ACC112 (cell line): ENCODE data around the gene MYH15.
A peak's percentile ranks its signal among the peaks of the same experiment; 100 is the strongest.

Source experiments
- H2AFZ ChIP-seq: fragments of 200-600 bp; sonication (generic); one replicate; pipeline ENCODE4 v1.6.0; 2017; ENCODE audit warnings: antibody characterized with exemption, low read length; ENCODE audit not compliant: unreplicated experiment
- H3K27ac ChIP-seq: fragments of 200-600 bp; sonication (generic); 2 replicates; pipeline ENCODE4 v1.5.1; 2014; ENCODE audit warnings: low read depth, mild to moderate bottlenecking, antibody characterized with exemption, low read length, moderate library complexity
- H3K27me3 ChIP-seq: fragments of 200-600 bp; sonication (generic); 2 replicates; pipeline ENCODE4 v1.6.1; 2014; ENCODE audit warnings: mild to moderate bottlenecking, antibody characterized with exemption, low read length, moderate library complexity, mixed read lengths; ENCODE audit not compliant: insufficient read depth
- H3K36me3 ChIP-seq: fragments of 200-600 bp; sonication (generic); 2 replicates; pipeline ENCODE4 v1.6.1; 2016; ENCODE audit warnings: mild to moderate bottlenecking, antibody characterized with exemption, low read length, moderate library complexity, mixed read lengths; ENCODE audit not compliant: insufficient read depth
- H3K4me1 ChIP-seq: fragments of 200-600 bp; sonication (generic); one replicate; pipeline ENCODE4 v1.6.1; 2016; ENCODE audit warnings: low read length, mixed read lengths; ENCODE audit not compliant: insufficient read depth, unreplicated experiment, control insufficient read depth
- H3K4me3 ChIP-seq: fragments of 200-600 bp; sonication (generic); 2 replicates; pipeline ENCODE4 v1.5.1; 2014; ENCODE audit warnings: mild to moderate bottlenecking, low read depth, low read length
- H3K79me2 ChIP-seq: fragments of 200-600 bp; sonication (generic); one replicate; pipeline ENCODE4 v1.6.0; 2016; ENCODE audit warnings: low read length; ENCODE audit not compliant: control insufficient read depth, unreplicated experiment, insufficient read depth

The MYH15 gene

DNA sequence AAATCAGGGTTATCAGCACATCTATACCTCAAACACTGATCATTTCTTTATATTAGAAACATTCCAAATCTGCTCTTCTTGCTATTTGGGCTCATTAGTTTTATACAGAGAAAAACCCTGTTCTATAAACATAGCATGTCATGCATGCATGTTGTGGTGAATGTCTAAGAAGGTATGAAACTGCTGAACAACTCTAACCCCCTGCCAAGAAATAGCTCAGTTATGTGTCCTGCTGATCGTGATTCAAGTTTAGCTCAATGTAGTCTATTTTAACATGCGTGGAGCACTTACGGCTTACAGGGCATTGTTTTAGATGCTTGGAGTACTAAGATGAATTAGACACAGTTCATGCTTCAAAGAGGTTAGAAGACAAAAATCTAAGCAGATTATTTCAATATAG, 35.8 kb downstream of the MYH15 start:
- Histone ChIP-seq H2AFZ (no peak overlapping the region), H3K4me1 (peaks cover 33% of the 10 kb centered on the region), H3K36me3 (no peaks in the 10 kb centered on the region), H3K4me3 (no peak overlapping the region), H3K79me2 (no peaks in the 10 kb centered on the region), H3K27ac (no peak overlapping the region), H3K27me3 (no peaks in the 10 kb centered on the region)

DNA sequence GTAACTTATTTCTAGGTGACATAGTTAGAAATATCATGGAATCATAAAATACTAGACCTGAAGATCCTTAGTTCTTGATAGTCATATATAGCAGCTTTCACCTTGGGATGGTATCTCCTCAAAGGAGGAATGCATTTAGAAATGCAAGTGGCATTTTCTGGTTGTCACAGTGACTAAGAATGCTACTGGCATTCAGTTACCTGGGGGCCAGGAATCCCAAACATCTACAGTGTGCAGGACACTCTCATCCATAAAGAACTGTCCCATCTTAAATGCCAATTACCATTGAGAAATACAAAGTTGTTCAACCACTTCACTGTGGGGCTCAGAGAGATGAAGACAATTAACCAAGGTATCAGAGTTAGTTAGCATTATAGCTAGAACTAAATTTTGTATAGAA, 36.7 kb downstream of the MYH15 start:
- H2AFZ ChIP-seq: no peak overlapping the region
- no peak overlapping the region for H3K4me3 ChIP-seq
- H3K4me1 ChIP-seq: peaks cover 33% of the 10 kb centered on the region
- no peaks in the 10 kb centered on the region for H3K79me2 ChIP-seq
- no peak overlapping the region for H3K27ac ChIP-seq
- H3K27me3 ChIP-seq: no peaks in the 10 kb centered on the region
- no peaks in the 10 kb centered on the region for H3K36me3 ChIP-seq

DNA sequence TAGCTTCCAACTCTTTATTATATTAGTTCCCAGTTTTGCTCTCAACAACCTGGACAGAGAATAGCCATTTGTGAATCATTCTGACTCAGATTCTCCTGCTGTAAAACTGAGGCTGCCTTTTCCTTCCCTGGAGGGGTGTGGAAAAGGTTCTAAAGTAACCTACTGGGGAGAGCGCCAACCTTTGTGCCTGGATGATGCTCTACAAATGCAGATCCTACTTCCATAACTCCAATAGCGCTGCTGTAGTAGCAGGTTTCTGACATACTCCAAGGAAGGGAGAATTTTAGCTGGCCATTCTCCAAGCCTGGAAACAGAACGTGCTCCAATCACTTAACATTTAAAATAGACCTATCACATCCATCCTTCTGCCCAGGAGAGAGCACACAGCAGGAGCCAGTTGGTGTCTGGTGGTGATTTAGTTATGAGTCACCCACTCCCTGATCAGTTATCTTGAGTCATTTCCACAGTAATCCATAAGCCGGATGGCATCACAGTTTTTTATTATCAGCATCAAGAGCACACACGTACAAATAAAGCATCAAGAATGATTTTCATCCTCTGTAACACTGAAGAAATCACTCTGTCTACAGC, 38.3 kb downstream of the MYH15 start:
- no peaks in the 10 kb centered on the region for H3K36me3 ChIP-seq
- H3K27me3 ChIP-seq: no peaks in the 10 kb centered on the region
- peaks cover 24% of the 10 kb centered on the region for H3K4me1 ChIP-seq
- H3K79me2 ChIP-seq: no peaks in the 10 kb centered on the region
- H2AFZ ChIP-seq: peak overlapping the region; percentile 46
- H3K4me3 ChIP-seq: peak overlapping the region; percentile 49; the same call in 1 of the 2 replicates
- H3K27ac ChIP-seq: peak overlapping the region; percentile 93

DNA sequence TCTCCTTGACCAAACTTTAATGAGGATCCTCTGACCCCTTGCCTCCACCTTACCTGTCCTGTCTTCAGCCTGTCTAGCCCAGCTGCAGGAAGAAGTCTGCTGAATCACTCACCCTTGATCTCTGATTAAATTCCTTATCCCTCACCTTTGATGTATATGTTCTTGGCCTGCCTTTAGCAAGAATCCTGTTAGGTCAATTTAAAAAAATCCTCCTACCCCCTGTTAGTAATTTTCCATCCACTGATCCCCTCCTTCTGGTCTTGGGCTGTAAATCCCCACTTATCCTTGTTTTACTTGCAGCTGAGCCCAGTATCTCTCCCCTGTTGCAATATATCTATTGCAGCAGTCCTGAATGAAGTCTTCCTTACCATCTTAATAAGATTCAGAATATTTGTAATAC, 39.0 kb downstream of the MYH15 start:
- no peaks in the 10 kb centered on the region for H3K27me3 ChIP-seq
- H2AFZ ChIP-seq: peak overlapping the region; percentile 82
- no peaks in the 10 kb centered on the region for H3K79me2 ChIP-seq
- no peaks in the 10 kb centered on the region for H3K36me3 ChIP-seq
- peaks cover 24% of the 10 kb centered on the region for H3K4me1 ChIP-seq
- H3K27ac ChIP-seq: peak overlapping the region; percentile 93
- peak overlapping the region; percentile 3; the same call in 1 of the 2 replicates for H3K4me3 ChIP-seq

DNA sequence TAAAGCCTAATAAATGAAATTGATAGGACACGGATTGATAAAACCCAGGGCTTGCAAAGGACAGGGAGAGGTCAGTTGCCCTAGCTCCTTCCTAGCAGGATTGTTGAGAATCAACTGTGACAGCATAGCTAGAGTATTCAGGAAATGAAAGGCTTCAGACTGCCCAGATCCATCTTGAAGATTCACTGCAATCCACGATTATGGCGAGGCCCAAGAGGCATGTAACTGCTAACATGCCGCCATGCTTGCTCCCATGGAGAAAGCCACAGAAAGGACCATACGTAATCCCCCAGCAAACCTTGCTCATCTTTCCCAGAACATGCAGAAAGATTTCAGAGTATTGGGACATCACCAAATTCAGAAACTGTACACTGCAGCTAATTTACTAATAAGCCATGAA, 41.3 kb downstream of the MYH15 start:
- H2AFZ ChIP-seq: no peak overlapping the region
- H3K4me1 ChIP-seq: peaks cover 24% of the 10 kb centered on the region
- no peak overlapping the region for H3K27ac ChIP-seq
- H3K4me3 ChIP-seq: no peak overlapping the region
- no peaks in the 10 kb centered on the region for H3K36me3 ChIP-seq
- H3K27me3 ChIP-seq: no peaks in the 10 kb centered on the region
- H3K79me2 ChIP-seq: no peaks in the 10 kb centered on the region

DNA sequence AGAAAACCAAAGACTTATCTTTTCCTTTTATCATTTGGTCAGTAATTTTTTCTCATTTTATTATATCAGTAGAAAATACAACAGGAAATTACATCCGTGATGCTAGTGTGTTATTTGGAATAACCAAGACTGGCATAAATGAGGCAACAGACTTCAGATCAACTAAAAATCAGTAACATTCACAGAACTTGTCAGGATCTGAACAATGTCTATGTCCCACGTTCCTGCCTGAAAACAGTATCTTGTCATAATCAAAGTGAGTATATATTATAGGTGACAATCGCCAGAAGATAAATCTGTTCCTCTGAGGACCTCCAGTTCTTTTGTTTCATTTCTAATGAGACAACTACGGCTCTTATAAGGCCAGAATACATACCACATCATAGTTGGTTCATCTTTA, 41.8 kb downstream of the MYH15 start:
- Histone ChIP-seq H3K27ac (no peak overlapping the region), H3K27me3 (no peaks in the 10 kb centered on the region), H3K4me3 (no peak overlapping the region), H3K4me1 (peaks cover 24% of the 10 kb centered on the region), H2AFZ (no peak overlapping the region), H3K36me3 (no peaks in the 10 kb centered on the region), H3K79me2 (no peaks in the 10 kb centered on the region)

DNA sequence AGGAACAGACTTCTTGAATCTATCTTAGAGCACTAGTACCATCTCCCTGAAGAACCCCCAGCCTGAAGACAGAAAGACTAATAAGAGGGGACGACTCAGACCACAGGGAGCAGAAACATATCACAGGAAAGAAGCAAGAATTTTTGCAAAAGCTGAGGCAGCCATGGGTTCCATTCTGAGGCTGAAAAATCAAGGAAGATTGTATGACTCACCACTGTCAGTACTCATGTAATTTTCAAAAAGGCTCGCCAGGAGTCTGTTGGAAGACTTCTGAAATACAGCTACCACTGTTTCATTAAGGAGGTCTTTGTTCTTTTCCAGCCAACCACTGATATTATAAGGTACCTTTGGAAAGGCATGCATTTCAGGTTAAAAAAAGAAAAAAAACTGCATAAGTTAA, 47.5 kb downstream of the MYH15 start:
- H3K79me2 ChIP-seq: no peaks in the 10 kb centered on the region
- H3K27me3 ChIP-seq: no peaks in the 10 kb centered on the region
- H3K4me1 ChIP-seq: peaks cover 8% of the 10 kb centered on the region
- H3K36me3 ChIP-seq: no peaks in the 10 kb centered on the region
- peak overlapping the region; percentile 47 for H2AFZ ChIP-seq
- no peak overlapping the region for H3K4me3 ChIP-seq
- no peak overlapping the region for H3K27ac ChIP-seq

DNA sequence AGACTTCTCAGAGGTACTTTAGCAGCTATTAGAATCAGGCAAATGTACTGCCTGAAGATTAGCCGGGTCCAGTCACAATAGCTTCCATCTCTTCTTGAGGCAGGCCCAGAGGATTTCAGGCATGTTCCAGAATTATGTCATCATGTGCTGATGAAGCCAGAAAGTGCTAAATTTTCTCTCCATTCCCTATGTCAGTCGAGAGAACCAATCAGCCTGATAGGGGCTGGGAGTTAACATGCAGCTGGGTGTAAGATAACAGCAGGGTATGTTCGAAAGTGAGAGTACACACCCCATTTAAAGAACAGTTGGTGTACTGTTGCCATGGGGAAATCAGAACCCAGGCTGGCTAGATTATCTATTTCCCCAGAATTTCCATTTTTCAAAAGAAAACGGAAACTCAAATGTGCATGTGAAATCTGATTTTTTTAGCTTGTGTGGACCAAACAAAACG, 48.7 kb downstream of the MYH15 start:
- Histone ChIP-seq H2AFZ (peak overlapping the region; percentile 58), H3K27me3 (no peaks in the 10 kb centered on the region), H3K4me3 (no peak overlapping the region), H3K4me1 (peaks cover 8% of the 10 kb centered on the region), H3K36me3 (no peaks in the 10 kb centered on the region), H3K27ac (no peak overlapping the region), H3K79me2 (no peaks in the 10 kb centered on the region)

DNA sequence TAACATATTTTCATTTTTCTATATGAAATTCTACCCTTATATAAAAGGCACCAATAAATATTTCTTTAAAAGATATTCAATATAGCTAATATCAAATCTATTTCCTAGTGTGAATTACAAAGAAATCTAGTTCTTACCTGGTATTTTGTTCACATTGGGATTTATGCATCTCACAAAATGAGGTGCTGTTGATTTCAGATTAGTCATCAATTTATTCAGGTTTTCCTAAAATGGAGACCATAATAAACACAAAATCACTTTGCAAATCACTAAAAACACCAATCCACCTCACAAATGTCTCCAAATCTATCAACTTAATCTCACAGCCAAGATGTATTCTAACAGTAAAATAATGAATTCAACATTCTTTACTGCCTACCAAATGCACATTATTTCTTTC, 51.2 kb downstream of the MYH15 start:
- Histone ChIP-seq H3K4me1 (peaks cover 8% of the 10 kb centered on the region), H3K27me3 (no peaks in the 10 kb centered on the region), H3K4me3 (no peak overlapping the region)

DNA sequence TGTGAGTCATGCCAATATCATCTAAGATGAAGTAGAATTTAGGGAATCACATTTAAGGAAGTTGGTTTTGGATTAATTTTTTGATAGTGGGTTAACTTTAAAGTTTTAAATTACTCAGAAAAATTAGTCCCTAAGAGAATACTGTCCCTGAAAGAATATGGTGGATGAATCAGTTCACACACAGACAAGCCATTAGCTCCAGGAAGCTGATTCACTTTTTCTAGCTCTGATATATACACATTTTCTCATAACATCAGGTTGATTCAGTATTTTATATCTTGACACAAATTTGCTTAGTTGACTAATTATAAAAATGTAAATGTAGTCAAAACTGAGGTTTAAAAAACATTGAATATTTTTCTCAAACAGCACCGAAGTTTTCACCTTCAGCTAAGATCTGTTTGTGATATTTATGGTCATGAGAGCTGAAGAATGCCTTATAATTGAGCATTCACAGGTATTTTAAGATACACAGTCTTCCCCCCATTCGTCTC, 55.1 kb downstream of the MYH15 start:
- Histone ChIP-seq H2AFZ (no peak overlapping the region), H3K4me1 (no peaks in the 10 kb centered on the region), H3K36me3 (no peaks in the 10 kb centered on the region), H3K79me2 (no peaks in the 10 kb centered on the region), H3K4me3 (no peak overlapping the region), H3K27ac (no peak overlapping the region), H3K27me3 (no peaks in the 10 kb centered on the region)

More for the DNA sequence above, 51.2 kb downstream of the MYH15 start:
- Histone ChIP-seq H2AFZ (no peak overlapping the region), H3K36me3 (no peaks in the 10 kb centered on the region), H3K79me2 (no peaks in the 10 kb centered on the region), H3K27ac (no peak overlapping the region)

DNA sequence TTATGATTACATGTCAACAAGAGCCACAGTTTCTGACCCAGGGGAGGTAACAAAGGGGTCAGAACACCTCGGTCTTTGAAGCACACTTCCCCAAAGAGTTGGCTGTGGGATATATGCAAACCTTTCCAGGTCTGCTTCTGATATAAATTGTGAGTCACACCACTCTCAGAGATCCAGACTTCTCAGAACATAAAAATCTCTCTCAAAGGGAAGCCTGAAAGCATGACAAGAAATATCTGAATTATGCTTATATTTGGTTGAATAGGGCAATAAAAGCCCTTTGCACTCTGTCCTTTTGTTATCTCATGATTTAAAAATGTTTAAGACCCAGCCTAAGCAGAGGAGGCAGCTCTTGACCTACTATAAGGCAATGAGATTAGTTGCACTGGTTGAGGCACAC, 56.8 kb downstream of the MYH15 start:
- Histone ChIP-seq H3K27ac (no peak overlapping the region), H2AFZ (no peak overlapping the region)

More for the DNA sequence above, 56.8 kb downstream of the MYH15 start:
- Histone ChIP-seq H3K79me2 (no peaks in the 10 kb centered on the region), H3K4me3 (no peak overlapping the region), H3K4me1 (no peaks in the 10 kb centered on the region), H3K27me3 (no peaks in the 10 kb centered on the region), H3K36me3 (no peaks in the 10 kb centered on the region)
